Naive thymus-derived CD4-positive, alpha-beta T cell (primary cell): ENCODE results near the gene WDR77. TPM values are rescaled to one million over a fixed set of nuclear protein-coding genes. Genes with fewer than 3 reads are reported as not detected.

ENCODE experiments used
- ATAC-seq: fragments of 150-1000 bp; cut with Tn5 transposase; 2 replicates; pipeline ENCODE4 v1.10.0; 2021; ENCODE audit warnings: mild to moderate bottlenecking, moderate library complexity
- CTCF ChIA-PET: fragments of 350-600 bp; sonication (Branson Sonifier 250); formaldehyde crosslinking; loops from one replicate; lab custom pipeline; 2021; ENCODE audit warnings: antibody characterized with exemption; lab: Charles Lee
- POLR2A ChIA-PET: fragments of 350-600 bp; sonication (Branson Sonifier 250); formaldehyde crosslinking; loops from one replicate; lab custom pipeline; 2021; ENCODE audit warnings: antibody characterized with exemption, inconsistent platforms; lab: Charles Lee
- DNase-seq, 9 donors: peaks; one replicate each; pipeline versions ENCODE4 v3.0.0 to v3.0.0-alpha.2; 2020 to 2022; ENCODE audit warnings: mixed read lengths in 1 of 9
- H3K27ac ChIP-seq: one replicate; pipeline ENCODE4 v1.7.0; 2013; ENCODE audit warnings: mild to moderate bottlenecking, low read depth, low read length, moderate library complexity
- H3K27me3 ChIP-seq, 2 donors: one replicate each; pipeline ENCODE4 v1.7.0; 2013; ENCODE audit warnings: low read length in 2 of 2, mild to moderate bottlenecking in 2 of 2, moderate library complexity in 2 of 2; ENCODE audit not compliant: control insufficient read depth in 2 of 2, insufficient read depth in 2 of 2
- H3K36me3 ChIP-seq, 3 experiments: 1 replicate in 2 of 3; 2 replicates in 1 of 3; pipeline ENCODE4 v1.7.0; 2013; ENCODE audit warnings: low read length in 3 of 3, mild to moderate bottlenecking in 3 of 3, moderate library complexity in 1 of 3; ENCODE audit not compliant: insufficient read depth in 3 of 3, control insufficient read depth in 2 of 3
- H3K4me1 ChIP-seq, 2 donors: one replicate each; pipeline ENCODE4 v1.7.0; 2013; ENCODE audit warnings: low read length in 2 of 2, mild to moderate bottlenecking in 2 of 2, moderate library complexity in 1 of 2; ENCODE audit not compliant: control insufficient read depth in 2 of 2, insufficient read depth in 2 of 2
- H3K4me3 ChIP-seq: 2 replicates; pipeline ENCODE4 v1.7.0; 2013; ENCODE audit warnings: mild to moderate bottlenecking, low read length
- H3K9me3 ChIP-seq, 3 experiments: 1 replicate in 2 of 3; 2 replicates in 1 of 3; pipeline ENCODE4 v1.7.0; 2013; ENCODE audit warnings: low read length in 3 of 3; ENCODE audit not compliant: control insufficient read depth in 2 of 3
- H3K27ac Mint-ChIP-seq, 9 donors: one replicate each; pipeline ENCODE4 v1.8.0; 2020 to 2022; ENCODE audit warnings: mixed read lengths in 9 of 9, mild to moderate bottlenecking in 8 of 9, moderate library complexity in 5 of 9, inconsistent platforms in 2 of 9
- H3K27me3 Mint-ChIP-seq, 5 donors: one replicate each; pipeline ENCODE4 v1.8.0; 2021 to 2022; ENCODE audit warnings: mixed read lengths in 5 of 5, mild to moderate bottlenecking in 1 of 5
- H3K36me3 Mint-ChIP-seq, 5 donors: one replicate each; pipeline ENCODE4 v1.8.0; 2020 to 2022; ENCODE audit warnings: mixed read lengths in 5 of 5, mild to moderate bottlenecking in 3 of 5, inconsistent platforms in 1 of 5
- H3K4me1 Mint-ChIP-seq, 7 donors: one replicate each; pipeline ENCODE4 v1.8.0; 2020 to 2022; ENCODE audit warnings: mixed read lengths in 7 of 7, mild to moderate bottlenecking in 3 of 7, inconsistent platforms in 1 of 7
- H3K4me3 Mint-ChIP-seq, 10 donors: one replicate each; pipeline ENCODE4 v1.8.0; 2020 to 2022; ENCODE audit warnings: mild to moderate bottlenecking in 10 of 10, mixed read lengths in 10 of 10, moderate library complexity in 6 of 10, inconsistent platforms in 2 of 10
- H3K9me3 Mint-ChIP-seq, 11 donors: one replicate each; pipeline ENCODE4 v1.8.0; 2020 to 2022; ENCODE audit warnings: mixed read lengths in 11 of 11, mild to moderate bottlenecking in 4 of 11, inconsistent platforms in 1 of 11, moderate library complexity in 1 of 11
- intact Hi-C, 2 donors: fragments of 100-400 bp; cut with micrococcal nuclease; formaldehyde crosslinking; loops; one replicate each; pipeline ENCODE4 v1.15.1; 2023
- polyA plus RNA-seq, 2 donors: library from polyadenylated mRNA; unstranded; fragments of 300-500 nt; fragmentation: Illumina TruSeq; gene quantifications; one replicate each; pipeline ENCODE4 v1.2.3, GENCODE V29; 2021
- total RNA-seq, 6 experiments: library from RNA in 5 of 6; stranded (reverse) in 5 of 6; gene quantifications; 1 replicate in 5 of 6; 2 replicates in 1 of 6; pipeline ENCODE4 v1.2.3 and lab custom pipeline; 2021 to 2026

The WDR77 gene
- total and polyA plus RNA-seq, 7 experiments from 2014 or later = 20.7 to 44.7 (median 30.0) TPM

DNA sequence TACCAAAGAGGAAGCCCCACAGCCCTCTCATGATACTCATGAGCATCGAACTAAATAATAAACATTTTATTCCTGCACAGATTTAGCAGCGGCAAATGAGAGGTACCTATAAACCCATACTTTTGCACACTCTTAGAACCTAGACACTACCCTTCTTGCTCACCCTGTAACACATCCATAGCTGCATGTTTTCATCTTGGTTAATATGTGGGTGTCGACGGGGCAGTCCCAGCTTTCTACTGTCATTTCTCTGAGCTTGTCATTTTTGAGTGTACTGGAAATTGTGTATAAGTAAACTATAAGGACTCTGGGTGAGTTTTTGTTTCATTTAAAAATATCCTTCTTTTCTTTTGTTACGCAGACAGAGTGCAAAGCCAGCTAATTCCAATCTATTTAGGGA lies 47.0 kb downstream of the WDR77 start:
- Mint-ChIP-seq H3K4me1 (peaks cover 15 to 38% (median 34%) of the 10 kb centered on the region in 7 donors), H3K9me3 (peaks cover 0 to 9% (median 0%) of the 10 kb centered on the region in 11 donors), H3K4me3 (no peak overlapping the region), H3K27ac (no peak overlapping the region), H3K27me3 (peaks cover 0 to 46% (median 0%) of the 10 kb centered on the region in 5 donors), H3K36me3 (no peaks in the 10 kb centered on the region)
- no peaks in the 10 kb centered on the region for H3K36me3 ChIP-seq
- intact Hi-C loops = loop anchor here in 1 of 2 donors (5.0 kb wide), 1 partner anchor 370 kb away; no protein-coding TSS in a partner anchor
- no peak for DNase-seq
- ChIA-PET POLR2A (no interaction called here), CTCF (interaction anchor here (0.5 to 1.2 kb wide), 3 partner anchors 40 to 235 kb away, joined by 3 to 7 read pairs (median 5); no protein-coding TSS in a partner anchor)
- H3K27ac ChIP-seq = no peak overlapping the region
- no peaks in the 10 kb centered on the region for H3K27me3 ChIP-seq
- ATAC-seq = no peak
- no peak overlapping the region for H3K4me3 ChIP-seq
- no peaks in the 10 kb centered on the region for H3K9me3 ChIP-seq
- peaks cover 10 to 20% of the 10 kb centered on the region in 2 donors for H3K4me1 ChIP-seq

DNA sequence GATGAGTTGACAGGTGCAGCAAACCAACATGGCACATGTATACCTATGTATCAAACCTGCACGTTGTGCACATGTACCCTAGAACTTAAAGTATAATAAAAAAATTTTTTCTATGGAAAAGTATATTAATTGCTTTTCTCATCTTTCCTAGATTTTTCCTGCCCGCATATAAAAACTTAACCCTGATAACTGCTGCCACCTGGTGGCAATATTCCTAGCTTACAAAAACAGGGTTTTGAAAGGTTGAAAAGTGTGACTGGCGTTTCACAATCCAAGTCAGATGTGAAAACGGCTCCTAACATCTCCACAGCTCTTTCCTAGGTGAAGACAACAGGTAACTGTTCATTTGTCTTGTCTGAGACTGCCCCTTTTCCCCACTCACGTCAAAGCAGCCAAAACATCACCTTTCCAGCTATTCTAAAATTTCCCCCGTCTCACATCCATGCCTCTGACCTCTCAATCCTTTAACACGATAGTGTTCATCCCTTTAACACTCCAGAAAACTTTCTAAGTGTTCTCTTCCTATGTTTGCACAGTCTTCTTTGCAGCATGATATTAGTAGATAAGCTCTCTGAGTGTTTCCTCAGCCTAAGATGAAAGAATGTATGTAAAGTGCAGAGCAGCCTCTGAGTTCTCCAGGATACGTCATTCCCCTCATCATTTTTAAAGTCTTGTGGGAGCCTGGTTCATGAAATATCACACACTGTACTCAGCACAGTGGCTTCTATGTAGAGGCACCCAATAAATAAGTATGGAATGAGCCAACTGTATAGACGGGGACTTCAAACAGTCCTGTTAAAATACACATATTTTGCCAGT lies 49.1 kb downstream of the WDR77 start:
- intact Hi-C loops = loop anchor here (1.0 to 5.0 kb wide), 6 partner anchors 54 to 370 kb away; no protein-coding TSS in a partner anchor
- Histone ChIP-seq H3K4me3 (no peak overlapping the region), H3K4me1 (no peaks in the 10 kb centered on the region), H3K27me3 (no peaks in the 10 kb centered on the region), H3K27ac (no peak overlapping the region), H3K9me3 (no peaks in the 10 kb centered on the region), H3K36me3 (no peaks in the 10 kb centered on the region)
- peaks cover 3 to 17% (median 13%) of the 10 kb centered on the region in 7 donors for H3K4me1 Mint-ChIP-seq
- CTCF ChIA-PET = interaction anchor here (0.9 to 2.2 kb wide), 15 partner anchors 9 to 375 kb away, joined by 3 to 19 read pairs (median 4); partner anchors contain the start of gene OVGP1
- POLR2A ChIA-PET = interaction anchor here (1.1 to 1.4 kb wide), 3 partner anchors 40 to 177 kb away, joined by 3 to 5 read pairs (median 3); no protein-coding TSS in a partner anchor
- peak in 6 of 9 donors; percentile 19 to 43 (median 32) for DNase-seq
- peaks cover 0 to 9% (median 0%) of the 10 kb centered on the region in 11 donors for H3K9me3 Mint-ChIP-seq
- no peaks in the 10 kb centered on the region for H3K36me3 Mint-ChIP-seq
- ATAC-seq = no peak
- peak overlapping the region in 1 of 10 donors; percentile 35 for H3K4me3 Mint-ChIP-seq
- peaks cover 0 to 64% (median 0%) of the 10 kb centered on the region in 5 donors for H3K27me3 Mint-ChIP-seq
- H3K27ac Mint-ChIP-seq = peak overlapping the region in 1 of 9 donors; percentile 46

DNA sequence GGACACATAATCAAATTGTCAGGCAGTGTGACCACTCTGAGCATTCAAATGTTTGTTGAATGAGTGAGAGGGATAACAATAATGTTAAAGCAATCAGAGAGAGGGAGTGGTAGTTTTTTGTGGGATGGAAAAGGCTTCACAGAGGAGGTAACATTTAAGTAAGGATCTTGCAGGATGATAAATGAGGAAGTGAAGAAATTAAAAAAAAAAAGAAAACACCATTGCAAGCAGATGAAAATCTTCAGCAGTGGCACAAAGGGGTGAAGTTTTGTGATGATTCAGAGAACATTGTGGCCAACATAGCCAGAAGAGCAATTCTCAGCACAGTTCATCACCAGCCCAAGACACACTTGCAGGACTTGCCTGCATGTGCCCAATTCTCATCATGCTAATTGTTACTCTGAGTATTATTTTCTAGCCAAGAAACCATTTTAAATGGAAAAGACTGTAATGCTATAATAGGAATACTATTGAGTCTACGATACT lies 56.6 kb downstream of the WDR77 start:
- ChIA-PET POLR2A (interaction anchor here (0.6 kb wide), 1 partner anchor 344 kb away, joined by 3 read pairs; no protein-coding TSS in a partner anchor), CTCF (no interaction called here)
- no peak overlapping the region for H3K27ac Mint-ChIP-seq
- DNase-seq (no peak), ATAC-seq (no peak)
- intact Hi-C loops = no loop called here
- H3K4me3 ChIP-seq = no peak overlapping the region
- H3K27ac ChIP-seq = no peak overlapping the region
- peaks cover 0 to 40% (median 3%) of the 10 kb centered on the region in 5 donors for H3K27me3 Mint-ChIP-seq
- H3K9me3 ChIP-seq = no peaks in the 10 kb centered on the region
- peaks cover 0 to 3% (median 0%) of the 10 kb centered on the region in 11 donors for H3K9me3 Mint-ChIP-seq
- no peaks in the 10 kb centered on the region for H3K36me3 ChIP-seq
- no peaks in the 10 kb centered on the region for H3K36me3 Mint-ChIP-seq
- H3K4me1 Mint-ChIP-seq = peaks cover 0 to 6% (median 0%) of the 10 kb centered on the region in 7 donors
- no peaks in the 10 kb centered on the region for H3K4me1 ChIP-seq
- H3K4me3 Mint-ChIP-seq = no peak overlapping the region
- H3K27me3 ChIP-seq = no peaks in the 10 kb centered on the region

DNA sequence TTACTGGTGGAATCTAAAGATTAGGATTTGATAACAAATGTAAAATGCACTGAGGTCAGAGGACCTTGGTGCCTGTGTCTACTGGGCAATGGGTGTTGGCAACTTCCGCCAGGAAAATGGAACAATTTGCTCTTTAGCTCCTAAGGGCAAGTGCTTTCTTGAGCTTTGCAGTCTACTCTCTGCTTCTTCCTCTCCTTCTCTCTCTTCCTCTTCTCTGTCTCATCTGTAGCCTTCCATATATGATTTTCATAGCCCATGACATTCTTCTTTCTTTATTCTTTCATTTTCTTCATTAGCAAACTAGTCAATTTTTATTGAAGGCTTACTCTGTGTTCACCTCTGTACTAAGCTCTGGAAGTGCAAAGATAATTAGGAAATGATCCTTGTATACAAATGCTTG lies 57.0 kb downstream of the WDR77 start:
- POLR2A ChIA-PET = no interaction called here

More for the DNA sequence above, 57.0 kb downstream of the WDR77 start:
- peaks cover 0 to 6% (median 0%) of the 10 kb centered on the region in 7 donors for H3K4me1 Mint-ChIP-seq
- H3K4me1 ChIP-seq = no peaks in the 10 kb centered on the region
- DNase-seq (no peak), ATAC-seq (no peak)
- H3K9me3 ChIP-seq = no peaks in the 10 kb centered on the region
- no peaks in the 10 kb centered on the region for H3K27me3 ChIP-seq
- H3K36me3 Mint-ChIP-seq = no peaks in the 10 kb centered on the region
- CTCF ChIA-PET = no interaction called here
- intact Hi-C loops = no loop called here
- H3K27ac Mint-ChIP-seq = no peak overlapping the region
- H3K9me3 Mint-ChIP-seq = peaks cover 0 to 3% (median 0%) of the 10 kb centered on the region in 11 donors
- H3K36me3 ChIP-seq = no peaks in the 10 kb centered on the region
- no peak overlapping the region for H3K4me3 ChIP-seq
- peaks cover 0 to 38% (median 4%) of the 10 kb centered on the region in 5 donors for H3K27me3 Mint-ChIP-seq
- no peak overlapping the region for H3K27ac ChIP-seq
- H3K4me3 Mint-ChIP-seq = no peak overlapping the region

Other genes starting within 250 kb of the WDR77 start
- 100 to 1,000 TPM; 122 to 328 (median 288) TPM for gene DENND2D, start 248.6 kb downstream of the WDR77 start, total RNA-seq
- gene DENND2D, start 248.6 kb downstream of the WDR77 start, polyA plus RNA-seq = 100 to 1,000 TPM; 192 to 421 TPM
- 10 to 100 TPM in 3 of 5 experiments, 1 to 10 TPM in 2; 7.0 to 38.0 (median 18.8) TPM for gene CHI3L2, start 221.5 kb downstream of the WDR77 start, total RNA-seq
- 100 to 1,000 TPM; 126 to 136 TPM for gene CHI3L2, start 221.5 kb downstream of the WDR77 start, polyA plus RNA-seq
- not detected for gene CHIA, start 158.4 kb downstream of the WDR77 start, total RNA-seq
- gene CHIA, start 158.4 kb downstream of the WDR77 start, polyA plus RNA-seq = not detected
- gene OVGP1, start 21.5 kb downstream of the WDR77 start, total RNA-seq = 10 to 100 TPM in 1 of 5 experiments, 1 to 10 TPM in 3, under 1 TPM in 1; 0.68 to 12.5 (median 8.4) TPM
- gene OVGP1, start 21.5 kb downstream of the WDR77 start, polyA plus RNA-seq = 1 to 10 TPM in 1 of 2 donors, under 1 TPM in 1; 0.38 to 1.6 TPM
- gene ATP5PB, start 208 bp upstream of the WDR77 start, total RNA-seq = 100 to 1,000 TPM in 2 of 5 experiments, 10 to 100 TPM in 3; 64.9 to 298 (median 98.7) TPM
- 100 to 1,000 TPM; 280 to 437 TPM for gene ATP5PB, start 208 bp upstream of the WDR77 start, polyA plus RNA-seq
- 100 to 1,000 TPM in 2 of 5 experiments, 10 to 100 TPM in 3; 15.3 to 117 (median 95.2) TPM for gene C1orf162, start 24.7 kb upstream of the WDR77 start, total RNA-seq
- gene C1orf162, start 24.7 kb upstream of the WDR77 start, polyA plus RNA-seq = 100 to 1,000 TPM; 330 to 407 TPM
- gene ADORA3, start 54.4 kb upstream of the WDR77 start, total RNA-seq = 1 to 10 TPM in 2 of 5 experiments, under 1 TPM in 1, not detected in 2; 0.66 to 1.6 (median 1.0) TPM
- gene ADORA3, start 54.4 kb upstream of the WDR77 start, polyA plus RNA-seq = not detected
- under 1 TPM in 1 of 5 experiments, not detected in 4; 0.41 TPM for gene TMIGD3, start 54.4 kb upstream of the WDR77 start, total RNA-seq
- gene TMIGD3, start 54.4 kb upstream of the WDR77 start, polyA plus RNA-seq = not detected
- gene RAP1A, start 170.5 kb upstream of the WDR77 start, total RNA-seq = 100 to 1,000 TPM in 4 of 5 experiments, 10 to 100 TPM in 1; 89.8 to 183 (median 107) TPM
- gene RAP1A, start 170.5 kb upstream of the WDR77 start, polyA plus RNA-seq = 10 to 100 TPM; 37.6 to 55.0 TPM